ENCODE data around the gene MITF. TPM values are rescaled to one million over a fixed set of nuclear protein-coding genes. Genes with fewer than 3 reads are reported as not detected.

MITF gene
- total and polyA plus RNA-seq, 2 experiments from 2014 or later, result 73.2 to 99.9 TPM

DNA sequence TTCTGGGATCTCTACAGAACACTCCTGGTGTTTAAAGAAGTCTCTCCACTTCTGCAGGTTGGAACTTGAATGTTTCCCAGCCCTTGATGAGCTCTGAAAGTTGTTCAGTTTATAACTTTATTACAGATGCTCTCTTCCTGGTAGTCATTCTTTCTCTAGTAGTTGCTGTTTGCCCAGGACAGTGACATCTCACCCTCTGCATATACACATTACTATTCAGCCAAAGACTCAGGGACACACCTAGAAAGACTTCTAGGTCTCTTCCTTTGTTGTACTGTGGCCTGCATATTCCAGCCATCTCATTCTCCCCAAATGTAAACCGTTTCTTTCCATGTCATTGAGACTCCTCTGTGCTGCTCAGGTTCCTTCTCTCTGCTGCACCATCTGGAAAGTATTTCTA, 76.7 kb downstream of the MITF start:
- Histone ChIP-seq H3K27ac (peak overlapping the region; percentile 44), H3K9me3 (ENCODE audit: low read depth) (no peaks in the 10 kb centered on the region), H3K27me3 (no peaks in the 10 kb centered on the region), H3K36me3 (no peaks in the 10 kb centered on the region), H3K4me3 (no peak overlapping the region), H3K4me1 (ENCODE audit: low read depth) (peaks cover 88% of the 10 kb centered on the region)
- DNase-seq (ENCODE audit: low read depth in 1 of 2, low spot score in 1 of 2), result no peak
- TF ChIP-seq, protein P1, sequence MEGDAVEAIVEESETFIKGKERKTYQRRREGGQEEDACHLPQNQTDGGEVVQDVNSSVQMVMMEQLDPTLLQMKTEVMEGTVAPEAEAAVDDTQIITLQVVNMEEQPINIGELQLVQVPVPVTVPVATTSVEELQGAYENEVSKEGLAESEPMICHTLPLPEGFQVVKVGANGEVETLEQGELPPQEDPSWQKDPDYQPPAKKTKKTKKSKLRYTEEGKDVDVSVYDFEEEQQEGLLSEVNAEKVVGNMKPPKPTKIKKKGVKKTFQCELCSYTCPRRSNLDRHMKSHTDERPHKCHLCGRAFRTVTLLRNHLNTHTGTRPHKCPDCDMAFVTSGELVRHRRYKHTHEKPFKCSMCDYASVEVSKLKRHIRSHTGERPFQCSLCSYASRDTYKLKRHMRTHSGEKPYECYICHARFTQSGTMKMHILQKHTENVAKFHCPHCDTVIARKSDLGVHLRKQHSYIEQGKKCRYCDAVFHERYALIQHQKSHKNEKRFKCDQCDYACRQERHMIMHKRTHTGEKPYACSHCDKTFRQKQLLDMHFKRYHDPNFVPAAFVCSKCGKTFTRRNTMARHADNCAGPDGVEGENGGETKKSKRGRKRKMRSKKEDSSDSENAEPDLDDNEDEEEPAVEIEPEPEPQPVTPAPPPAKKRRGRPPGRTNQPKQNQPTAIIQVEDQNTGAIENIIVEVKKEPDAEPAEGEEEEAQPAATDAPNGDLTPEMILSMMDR (IDR thresholded peaks at IDR 0.05; ENCODE audit: low read depth, low read length), result no peak

DNA sequence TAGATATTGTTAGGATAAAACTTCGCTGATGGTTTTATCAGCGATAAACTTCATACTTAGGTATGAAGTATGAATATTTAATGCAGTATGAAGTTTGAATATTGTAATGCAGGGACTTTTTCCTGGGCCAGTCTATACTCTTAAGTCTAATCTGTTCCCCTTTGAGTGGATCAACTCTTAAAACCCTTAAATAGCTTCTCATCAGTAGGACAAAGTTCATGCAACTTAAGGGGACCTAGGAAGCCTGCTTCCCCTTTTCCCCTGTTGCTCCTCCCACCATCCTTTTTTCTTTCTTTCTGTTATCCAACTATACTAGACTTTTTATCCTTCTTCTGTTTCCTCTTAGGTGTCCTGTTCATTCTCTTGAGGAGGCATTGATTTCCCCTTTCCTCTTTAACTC, 78.7 kb downstream of the MITF start:
- no peaks in the 10 kb centered on the region for H3K27me3 ChIP-seq
- H3K36me3 ChIP-seq, result no peaks in the 10 kb centered on the region
- peaks cover 74% of the 10 kb centered on the region for H3K4me1 ChIP-seq (ENCODE audit: low read depth)
- TF ChIP-seq, protein P1 (IDR thresholded peaks at IDR 0.05; ENCODE audit: low read depth, low read length), result no peak
- peak overlapping the region; percentile 37 for H3K27ac ChIP-seq
- DNase-seq (ENCODE audit: low read depth in 1 of 2, low spot score in 1 of 2), result peak in 1 of 2 donors; percentile 37
- H3K9me3 ChIP-seq (ENCODE audit: low read depth), result no peaks in the 10 kb centered on the region
- no peak overlapping the region for H3K4me3 ChIP-seq

DNA sequence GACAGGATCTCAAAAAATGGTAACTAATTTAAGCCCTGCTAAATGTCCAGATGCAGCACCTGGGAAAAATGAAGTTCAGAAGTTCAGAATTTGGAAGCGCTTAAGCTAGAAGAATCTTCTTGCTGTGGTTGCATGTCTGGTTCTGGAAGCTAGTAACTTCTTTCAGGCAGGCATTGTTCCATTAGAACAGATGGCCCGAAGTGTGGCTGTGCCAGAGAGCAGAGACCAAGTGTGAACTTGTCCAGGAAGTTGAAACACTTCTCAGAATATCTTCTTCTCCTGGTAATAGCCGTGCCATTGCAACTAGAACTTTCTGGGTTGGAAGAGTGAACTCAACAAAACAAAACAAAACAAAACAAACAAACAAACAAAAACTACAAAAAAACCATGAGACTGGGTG, 80.0 kb downstream of the MITF start:
- Histone ChIP-seq H3K4me3 (no peak overlapping the region), H3K9me3 (ENCODE audit: low read depth) (no peaks in the 10 kb centered on the region), H3K27ac (peak overlapping the region; percentile 4), H3K4me1 (ENCODE audit: low read depth) (peaks cover 69% of the 10 kb centered on the region), H3K27me3 (no peaks in the 10 kb centered on the region), H3K36me3 (no peaks in the 10 kb centered on the region)
- DNase-seq (ENCODE audit: low read depth in 1 of 2, low spot score in 1 of 2), result no peak
- TF ChIP-seq, protein P1 (IDR thresholded peaks at IDR 0.05; ENCODE audit: low read depth, low read length), result no peak

DNA sequence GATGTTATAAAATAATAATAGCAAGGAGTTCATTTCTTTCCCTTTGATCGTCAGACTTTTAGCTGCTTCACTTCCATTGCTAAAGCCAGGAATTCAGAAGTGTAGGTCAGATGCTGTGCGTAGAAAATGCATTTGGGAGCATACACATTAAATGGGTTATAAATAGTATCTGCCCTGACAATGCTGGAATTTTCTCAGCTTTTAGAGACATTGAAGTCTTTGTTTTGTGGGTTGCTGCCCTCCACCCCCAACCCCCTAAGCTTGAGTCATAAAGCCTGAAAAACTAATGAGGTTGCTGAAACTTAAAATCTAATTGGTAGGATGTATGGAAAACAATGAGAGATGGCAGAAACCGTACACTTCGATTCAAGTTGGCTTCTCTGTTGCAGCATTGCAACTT, 81.9 kb downstream of the MITF start:
- TF ChIP-seq, protein P1 (IDR thresholded peaks at IDR 0.05; ENCODE audit: low read depth, low read length), result no peak
- Histone ChIP-seq H3K36me3 (no peaks in the 10 kb centered on the region), H3K9me3 (ENCODE audit: low read depth) (no peaks in the 10 kb centered on the region), H3K27ac (no peak overlapping the region), H3K4me1 (ENCODE audit: low read depth) (peaks cover 52% of the 10 kb centered on the region), H3K4me3 (no peak overlapping the region), H3K27me3 (no peaks in the 10 kb centered on the region)
- DNase-seq (ENCODE audit: low read depth in 1 of 2, low spot score in 1 of 2), result no peak

DNA sequence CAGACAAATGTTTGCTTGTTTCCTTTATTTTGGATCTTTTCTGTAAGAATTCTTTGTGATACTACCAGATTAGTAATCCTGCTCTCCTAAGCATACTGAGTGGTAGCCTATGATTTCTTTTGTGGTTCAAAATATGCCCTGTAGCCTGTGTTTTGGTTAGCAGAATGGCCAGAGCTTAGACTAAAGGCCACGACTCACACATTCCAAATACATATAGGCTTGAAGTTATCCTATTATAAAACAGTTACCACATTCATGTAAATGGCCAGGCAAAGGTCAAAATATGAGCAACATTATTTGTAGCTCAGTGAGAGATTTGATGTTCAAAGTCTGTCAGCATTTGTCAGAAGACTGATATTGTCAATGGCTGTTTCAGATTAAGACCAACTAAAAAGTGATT, 84.5 kb downstream of the MITF start:
- TF ChIP-seq, protein P1 (IDR thresholded peaks at IDR 0.05; ENCODE audit: low read depth, low read length), result no peak
- Histone ChIP-seq H3K4me1 (ENCODE audit: low read depth) (peaks cover 27% of the 10 kb centered on the region), H3K9me3 (ENCODE audit: low read depth) (no peaks in the 10 kb centered on the region), H3K36me3 (no peaks in the 10 kb centered on the region), H3K4me3 (no peak overlapping the region), H3K27ac (no peak overlapping the region), H3K27me3 (no peaks in the 10 kb centered on the region)
- no peak for DNase-seq (ENCODE audit: low read depth in 1 of 2, low spot score in 1 of 2)

DNA sequence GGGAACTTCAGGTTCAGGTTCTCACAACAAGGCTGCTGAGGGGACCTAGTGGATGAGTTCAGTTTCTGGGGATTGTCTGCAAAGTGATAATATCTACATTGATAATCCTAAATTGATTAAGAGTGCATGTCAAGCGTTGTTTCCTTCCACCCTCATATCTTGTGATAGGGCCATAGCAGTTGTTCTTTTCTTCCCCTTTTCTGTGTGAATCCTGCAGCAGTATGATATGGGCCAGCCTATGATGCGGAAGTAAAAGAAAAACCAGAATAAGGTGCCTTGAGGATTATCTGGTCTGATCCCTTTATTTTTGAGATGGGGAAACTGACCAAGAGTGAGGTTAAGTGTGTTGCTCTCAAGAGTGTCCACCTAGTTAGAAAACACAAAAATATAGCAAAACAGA, 86.2 kb downstream of the MITF start:
- TF ChIP-seq, protein P1 (IDR thresholded peaks at IDR 0.05; ENCODE audit: low read depth, low read length), result no peak

More for the DNA sequence above, 86.2 kb downstream of the MITF start:
- Histone ChIP-seq H3K36me3 (no peaks in the 10 kb centered on the region), H3K27ac (no peak overlapping the region), H3K9me3 (ENCODE audit: low read depth) (no peaks in the 10 kb centered on the region), H3K4me3 (no peak overlapping the region), H3K27me3 (no peaks in the 10 kb centered on the region), H3K4me1 (ENCODE audit: low read depth) (peaks cover 15% of the 10 kb centered on the region)
- no peak for DNase-seq (ENCODE audit: low read depth in 1 of 2, low spot score in 1 of 2)

Data from cardiac muscle cell (in vitro differentiated cells and primary cell).